Measurements from ENCODE around the gene NT5C3B. TPM values are rescaled to one million over a fixed set of nuclear protein-coding genes. Genes with fewer than 3 reads are reported as not detected.
"Not testable (repeated sequence)": the region's sequence is repeated elsewhere in the genome, so short reads cannot be mapped to it uniquely, and the experiment has no call there.

NT5C3B gene
- total RNA-seq: 67.6 and 70.8 TPM in 2 replicates

DNA sequence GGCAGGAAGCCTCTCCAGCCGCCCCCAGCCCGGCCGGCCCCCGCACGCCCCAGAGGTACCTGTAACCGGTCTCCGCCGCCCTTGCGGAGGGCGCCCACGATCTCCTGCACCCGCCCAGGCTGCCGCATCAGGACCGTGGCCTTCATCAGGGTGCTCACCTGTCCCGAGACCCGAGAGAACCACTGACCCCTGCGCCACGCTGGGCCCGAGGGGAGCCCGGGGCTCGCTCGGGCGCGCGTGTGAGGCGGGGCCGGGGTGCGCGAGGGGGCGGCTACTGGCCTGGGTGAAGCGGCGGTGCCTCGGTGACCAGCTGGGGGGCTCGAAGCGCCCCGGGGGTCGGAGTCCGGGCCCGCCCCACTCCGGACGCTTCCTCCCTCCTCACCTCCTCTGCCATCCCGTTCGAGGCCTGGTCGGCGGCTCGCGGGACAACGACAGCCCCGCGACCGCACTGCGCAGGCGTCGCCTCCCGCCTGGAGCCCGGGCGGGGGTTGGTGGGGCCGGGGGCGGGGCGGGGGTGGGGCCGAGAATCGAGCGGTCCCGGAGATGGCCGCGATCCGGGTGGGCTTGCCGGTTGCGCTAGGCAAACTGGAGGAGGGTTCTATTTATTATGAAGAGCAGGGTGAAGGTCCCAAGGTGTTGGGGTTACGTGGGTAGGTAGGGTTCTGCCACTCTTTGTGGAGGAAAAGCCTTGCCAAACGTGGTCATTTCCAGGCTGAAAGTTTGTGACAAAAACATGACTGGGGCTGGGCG is at the start of gene NT5C3B:
TSS of gene NT5C3B (minus strand) at position 433 of the 750 bp plus-strand sequence. CDS start at position 394, 39 bp downstream.
- H3K4me3 ChIP-seq (ENCODE audit: low read depth, low read length): peak within 1 kb of the TSS; percentile 82
- no peak for DNase-seq (ENCODE audit: low read depth)
- TF ChIP-seq, protein P1, sequence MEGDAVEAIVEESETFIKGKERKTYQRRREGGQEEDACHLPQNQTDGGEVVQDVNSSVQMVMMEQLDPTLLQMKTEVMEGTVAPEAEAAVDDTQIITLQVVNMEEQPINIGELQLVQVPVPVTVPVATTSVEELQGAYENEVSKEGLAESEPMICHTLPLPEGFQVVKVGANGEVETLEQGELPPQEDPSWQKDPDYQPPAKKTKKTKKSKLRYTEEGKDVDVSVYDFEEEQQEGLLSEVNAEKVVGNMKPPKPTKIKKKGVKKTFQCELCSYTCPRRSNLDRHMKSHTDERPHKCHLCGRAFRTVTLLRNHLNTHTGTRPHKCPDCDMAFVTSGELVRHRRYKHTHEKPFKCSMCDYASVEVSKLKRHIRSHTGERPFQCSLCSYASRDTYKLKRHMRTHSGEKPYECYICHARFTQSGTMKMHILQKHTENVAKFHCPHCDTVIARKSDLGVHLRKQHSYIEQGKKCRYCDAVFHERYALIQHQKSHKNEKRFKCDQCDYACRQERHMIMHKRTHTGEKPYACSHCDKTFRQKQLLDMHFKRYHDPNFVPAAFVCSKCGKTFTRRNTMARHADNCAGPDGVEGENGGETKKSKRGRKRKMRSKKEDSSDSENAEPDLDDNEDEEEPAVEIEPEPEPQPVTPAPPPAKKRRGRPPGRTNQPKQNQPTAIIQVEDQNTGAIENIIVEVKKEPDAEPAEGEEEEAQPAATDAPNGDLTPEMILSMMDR (conservative IDR thresholded peaks at IDR 0.05; ENCODE audit: low read depth, low read length): no peak

DNA sequence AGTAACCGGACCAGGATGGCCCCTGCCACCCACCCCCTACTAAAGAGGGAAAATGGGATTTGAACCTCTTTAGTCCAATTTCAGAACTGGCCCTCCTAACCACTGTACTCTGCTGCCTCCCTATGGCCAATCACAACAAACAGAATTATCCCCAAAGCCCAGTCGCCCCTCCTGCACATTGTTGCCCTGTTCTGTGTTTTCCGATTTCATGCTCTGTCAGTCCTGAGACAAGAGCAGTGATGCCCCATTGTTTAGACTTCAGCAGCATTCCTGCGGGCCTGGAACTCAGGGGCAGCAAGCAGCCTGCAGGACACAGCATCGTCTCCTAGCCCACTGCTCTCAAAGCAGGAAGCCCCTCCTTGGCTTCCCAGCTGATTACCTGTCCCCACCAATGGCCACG is 49.7 kb upstream of the NT5C3B start:
- TF ChIP-seq, protein P1 (conservative IDR thresholded peaks at IDR 0.05; ENCODE audit: low read depth, low read length): peak; percentile 31
- DNase-seq (ENCODE audit: low read depth): no peak
- no peak overlapping the region for H3K4me3 ChIP-seq (ENCODE audit: low read depth, low read length)

DNA sequence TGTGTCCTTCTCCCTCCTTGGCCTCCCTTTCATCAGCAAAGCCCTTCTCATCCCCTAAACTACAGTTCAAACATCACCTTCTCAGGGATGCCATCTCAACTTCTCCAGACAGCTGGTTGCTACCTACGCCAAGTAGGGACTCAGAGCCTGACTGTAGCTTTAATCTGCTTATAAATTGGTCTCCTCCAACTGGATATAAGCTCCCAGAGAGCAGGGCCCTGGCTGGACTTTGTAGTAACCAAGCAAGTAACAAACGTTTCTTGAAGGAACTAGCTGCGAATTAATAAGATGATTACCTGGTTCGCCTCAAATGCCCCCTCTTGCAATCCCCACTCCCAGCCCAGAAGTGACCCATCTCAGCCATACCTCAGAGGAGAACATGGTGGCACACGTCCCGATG is 46.7 kb upstream of the NT5C3B start:
- no peak overlapping the region for H3K4me3 ChIP-seq (ENCODE audit: low read depth, low read length)
- TF ChIP-seq, protein P1 (conservative IDR thresholded peaks at IDR 0.05; ENCODE audit: low read depth, low read length): no peak
- DNase-seq (ENCODE audit: low read depth): no peak

DNA sequence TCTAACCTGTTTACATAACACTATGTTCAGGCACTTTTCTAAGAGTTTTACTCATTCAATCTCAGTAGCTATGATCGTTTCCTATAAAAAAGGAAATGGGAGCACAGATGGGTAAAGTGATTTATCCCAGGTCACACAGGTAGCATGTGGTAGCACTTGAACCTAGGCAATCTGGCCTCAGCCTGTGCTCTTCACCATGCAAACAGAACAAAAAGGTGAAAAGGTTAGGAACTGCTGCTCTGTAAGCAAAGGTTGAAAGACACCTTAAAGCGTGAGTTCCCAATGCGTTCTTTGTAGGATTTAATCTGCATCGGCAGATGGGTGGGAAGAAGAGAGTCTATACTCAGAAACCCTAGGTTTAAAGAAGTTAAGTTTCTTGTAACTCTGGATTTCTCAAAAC is 44.1 kb upstream of the NT5C3B start:
- no peak for DNase-seq (ENCODE audit: low read depth)
- TF ChIP-seq, protein P1 (conservative IDR thresholded peaks at IDR 0.05; ENCODE audit: low read depth, low read length): no peak
- no peak overlapping the region for H3K4me3 ChIP-seq (ENCODE audit: low read depth, low read length)

DNA sequence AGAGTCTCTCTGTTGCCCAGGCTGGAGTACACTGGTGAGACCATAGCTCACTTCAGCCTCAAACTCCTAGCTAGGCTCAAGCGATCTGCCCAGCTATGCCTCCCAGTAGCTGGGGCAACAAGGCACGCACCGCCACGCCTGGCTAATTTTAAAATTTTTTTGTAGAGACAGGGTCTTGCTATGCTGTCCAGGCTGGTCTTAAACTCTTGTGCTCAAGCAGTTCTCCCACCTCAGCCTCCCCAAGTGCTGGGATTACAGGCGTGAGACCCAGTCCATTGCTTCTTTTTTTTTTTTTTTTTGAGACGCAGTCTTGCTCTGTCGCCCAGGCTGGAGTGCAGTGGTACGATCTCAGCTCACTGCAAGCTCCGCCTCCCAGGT is 38.2 kb upstream of the NT5C3B start:
- not testable (repeated sequence) for H3K4me3 ChIP-seq (ENCODE audit: low read depth, low read length); DNase-seq (ENCODE audit: low read depth)

DNA sequence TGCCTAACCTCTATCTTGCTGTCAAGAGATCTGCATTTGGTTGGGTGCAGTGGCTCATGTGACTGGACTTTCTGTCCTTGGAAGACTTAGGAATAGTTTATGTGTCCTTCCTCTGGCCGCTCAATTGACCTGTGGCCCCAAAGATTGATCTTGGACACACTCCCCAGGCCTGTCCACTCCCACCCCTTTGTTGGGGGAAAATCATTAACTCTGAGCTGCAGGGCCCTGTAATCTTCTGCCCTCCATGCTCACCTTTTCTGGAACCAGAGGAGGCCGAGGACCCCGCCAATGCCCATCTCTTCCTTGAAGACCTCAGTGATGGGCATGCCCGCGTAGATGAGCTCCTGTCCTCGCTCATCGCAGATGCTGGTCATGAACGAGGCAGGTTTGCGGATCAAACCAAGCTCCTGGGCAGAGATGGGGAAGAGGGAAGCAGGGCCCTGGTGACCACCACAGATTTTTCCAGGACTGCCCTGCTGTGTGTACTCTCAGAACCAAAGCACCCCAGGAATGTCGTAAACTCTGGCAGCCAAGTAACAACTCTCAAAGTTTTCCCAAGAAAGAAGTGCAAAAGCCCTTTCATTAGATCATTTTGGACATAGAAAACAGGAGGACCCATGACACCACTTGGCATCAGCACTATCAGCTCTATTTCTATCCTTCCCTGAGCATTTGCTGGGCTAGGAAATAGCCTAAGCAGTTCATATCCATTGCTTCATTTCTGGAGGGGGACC is 37.7 kb upstream of the NT5C3B start:
- DNase-seq (ENCODE audit: low read depth): no peak
- H3K4me3 ChIP-seq (ENCODE audit: low read depth, low read length): no peak overlapping the region
- TF ChIP-seq, protein P1 (conservative IDR thresholded peaks at IDR 0.05; ENCODE audit: low read depth, low read length): no peak

DNA sequence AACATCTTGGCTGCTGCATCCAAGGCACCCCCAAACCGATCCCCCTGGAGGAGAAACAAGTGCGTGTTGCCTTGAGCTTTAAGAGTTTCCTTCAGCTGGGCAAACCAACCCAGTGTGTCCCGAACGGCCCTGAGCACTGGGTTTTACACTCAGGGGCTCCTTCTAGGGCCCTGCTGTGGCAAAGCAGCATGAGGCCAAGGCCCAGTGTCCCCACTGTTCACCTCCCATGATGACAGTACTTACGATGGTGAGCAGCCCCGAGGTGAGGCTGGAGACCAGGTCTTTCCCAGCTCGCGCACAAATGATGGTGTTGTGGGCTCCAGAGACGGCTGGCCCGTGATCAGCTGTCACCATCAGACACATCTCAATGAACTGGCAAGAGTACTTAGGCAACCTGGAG is 35.8 kb upstream of the NT5C3B start:
- no peak for DNase-seq (ENCODE audit: low read depth)
- H3K4me3 ChIP-seq (ENCODE audit: low read depth, low read length): no peak overlapping the region
- TF ChIP-seq, protein P1 (conservative IDR thresholded peaks at IDR 0.05; ENCODE audit: low read depth, low read length): no peak

Measured in epithelial cell of proximal tubule (primary cell).